ENCODE measurements around the gene SERINC5.

Gene SERINC5

GRCh38 chr5:80134876-80135275 lies 121.0 kb downstream of the SERINC5 start:
- Histone ChIP-seq H3K27me3 (replicated peaks; ENCODE audit: insufficient read depth, low read length) (no peaks in the 10 kb centered on the region), H3K4me2 (ENCODE audit: low read depth, low read length) (no peak overlapping the region), H3K9me2 (replicated peaks; ENCODE audit: insufficient read depth, low read length) (no peaks in the 10 kb centered on the region), H3K36me3 (replicated peaks; ENCODE audit: insufficient read depth, low read length) (no peaks in the 10 kb centered on the region), H3K9me3 (replicated peaks; ENCODE audit: insufficient read depth, low read length) (no peaks in the 10 kb centered on the region), H3K4me1 (ENCODE audit: low read length) (no peaks in the 10 kb centered on the region), H3K79me2 (ENCODE audit: low read length) (no peaks in the 10 kb centered on the region), H3F3A (ENCODE audit: insufficient read depth, low read length) (no peaks in the 10 kb centered on the region), H3K27ac (ENCODE audit: low read length) (no peak overlapping the region), H3K9ac (ENCODE audit: low read length) (no peak overlapping the region), H3K4me3 (ENCODE audit: low read length) (no peak overlapping the region), H4K20me1 (ENCODE audit: insufficient read depth, low read length) (no peaks in the 10 kb centered on the region), H2AFZ (ENCODE audit: low read length) (no peak overlapping the region)
- DNase-seq: no peak
- TF ChIP-seq EZH2 (optimal IDR thresholded peaks at IDR 0.05; ENCODE audit: low read depth, low read length) (no peak), EZH2phosphoT487 (IDR thresholded peaks at IDR 0.05; ENCODE audit: low read length) (no peak)
- TF ChIP-seq, protein P1, sequence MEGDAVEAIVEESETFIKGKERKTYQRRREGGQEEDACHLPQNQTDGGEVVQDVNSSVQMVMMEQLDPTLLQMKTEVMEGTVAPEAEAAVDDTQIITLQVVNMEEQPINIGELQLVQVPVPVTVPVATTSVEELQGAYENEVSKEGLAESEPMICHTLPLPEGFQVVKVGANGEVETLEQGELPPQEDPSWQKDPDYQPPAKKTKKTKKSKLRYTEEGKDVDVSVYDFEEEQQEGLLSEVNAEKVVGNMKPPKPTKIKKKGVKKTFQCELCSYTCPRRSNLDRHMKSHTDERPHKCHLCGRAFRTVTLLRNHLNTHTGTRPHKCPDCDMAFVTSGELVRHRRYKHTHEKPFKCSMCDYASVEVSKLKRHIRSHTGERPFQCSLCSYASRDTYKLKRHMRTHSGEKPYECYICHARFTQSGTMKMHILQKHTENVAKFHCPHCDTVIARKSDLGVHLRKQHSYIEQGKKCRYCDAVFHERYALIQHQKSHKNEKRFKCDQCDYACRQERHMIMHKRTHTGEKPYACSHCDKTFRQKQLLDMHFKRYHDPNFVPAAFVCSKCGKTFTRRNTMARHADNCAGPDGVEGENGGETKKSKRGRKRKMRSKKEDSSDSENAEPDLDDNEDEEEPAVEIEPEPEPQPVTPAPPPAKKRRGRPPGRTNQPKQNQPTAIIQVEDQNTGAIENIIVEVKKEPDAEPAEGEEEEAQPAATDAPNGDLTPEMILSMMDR (IDR thresholded peaks at IDR 0.05; ENCODE audit: low read length): no peak

- Histone ChIP-seq H4K20me1 (ENCODE audit: insufficient read depth, low read length) (no peaks in the 10 kb centered on the region), H3K4me3 (ENCODE audit: low read length) (no peak overlapping the region), H3K27me3 (replicated peaks; ENCODE audit: insufficient read depth, low read length) (no peaks in the 10 kb centered on the region), H3K27ac (ENCODE audit: low read length) (no peak overlapping the region), H3F3A (ENCODE audit: insufficient read depth, low read length) (no peaks in the 10 kb centered on the region), H3K9ac (ENCODE audit: low read length) (no peak overlapping the region), H3K4me2 (ENCODE audit: low read depth, low read length) (no peak overlapping the region), H3K9me2 (replicated peaks; ENCODE audit: insufficient read depth, low read length) (no peaks in the 10 kb centered on the region), H3K36me3 (replicated peaks; ENCODE audit: insufficient read depth, low read length) (no peaks in the 10 kb centered on the region), H3K4me1 (ENCODE audit: low read length) (peaks cover 6% of the 10 kb centered on the region; the same call in 1 of the 2 replicates), H3K79me2 (ENCODE audit: low read length) (no peaks in the 10 kb centered on the region), H2AFZ (ENCODE audit: low read length) (no peak overlapping the region), H3K9me3 (replicated peaks; ENCODE audit: insufficient read depth, low read length) (no peaks in the 10 kb centered on the region)
- no peak for TF ChIP-seq EZH2phosphoT487 (IDR thresholded peaks at IDR 0.05; ENCODE audit: low read length)
- TF ChIP-seq, protein P1 (IDR thresholded peaks at IDR 0.05; ENCODE audit: low read length): no peak
- no peak for TF ChIP-seq EZH2 (optimal IDR thresholded peaks at IDR 0.05; ENCODE audit: low read depth, low read length)
- DNase-seq: no peak
Observed at GRCh38 chr5:80129146-80129545, 126.7 kb downstream of the SERINC5 start.

GRCh38 chr5:80128141-80128540 lies 127.7 kb downstream of the SERINC5 start:
- no peak overlapping the region for H2AFZ ChIP-seq (ENCODE audit: low read length)

GRCh38 chr5:80127116-80127552 lies 128.7 kb downstream of the SERINC5 start:
- H3K4me3 ChIP-seq (ENCODE audit: low read length): no peak overlapping the region
- no peaks in the 10 kb centered on the region for H3K9me3 ChIP-seq (replicated peaks; ENCODE audit: insufficient read depth, low read length)
- no peak overlapping the region for H3K4me2 ChIP-seq (ENCODE audit: low read depth, low read length)
- H3K9ac ChIP-seq (ENCODE audit: low read length): no peak overlapping the region
- no peaks in the 10 kb centered on the region for H3K36me3 ChIP-seq (replicated peaks; ENCODE audit: insufficient read depth, low read length)
- no peaks in the 10 kb centered on the region for H3F3A ChIP-seq (ENCODE audit: insufficient read depth, low read length)
- H2AFZ ChIP-seq (ENCODE audit: low read length): no peak overlapping the region
- no peaks in the 10 kb centered on the region for H3K27me3 ChIP-seq (replicated peaks; ENCODE audit: insufficient read depth, low read length)
- H3K27ac ChIP-seq (ENCODE audit: low read length): no peak overlapping the region
- H3K9me2 ChIP-seq (replicated peaks; ENCODE audit: insufficient read depth, low read length): no peaks in the 10 kb centered on the region
- no peak for TF ChIP-seq EZH2 (optimal IDR thresholded peaks at IDR 0.05; ENCODE audit: low read depth, low read length)
- TF ChIP-seq EZH2phosphoT487 (IDR thresholded peaks at IDR 0.05; ENCODE audit: low read length): no peak
- TF ChIP-seq, protein P1 (IDR thresholded peaks at IDR 0.05; ENCODE audit: low read length): no peak
- no peak for DNase-seq
- no peaks in the 10 kb centered on the region for H4K20me1 ChIP-seq (ENCODE audit: insufficient read depth, low read length)
- H3K79me2 ChIP-seq (ENCODE audit: low read length): no peaks in the 10 kb centered on the region
- peaks cover 6% of the 10 kb centered on the region; the same call in 1 of the 2 replicates for H3K4me1 ChIP-seq (ENCODE audit: low read length)

More at GRCh38 chr5:80128141-80128540, 127.7 kb downstream of the SERINC5 start:
- H4K20me1 ChIP-seq (ENCODE audit: insufficient read depth, low read length): no peaks in the 10 kb centered on the region
- no peaks in the 10 kb centered on the region for H3K9me2 ChIP-seq (replicated peaks; ENCODE audit: insufficient read depth, low read length)
- no peak for TF ChIP-seq EZH2phosphoT487 (IDR thresholded peaks at IDR 0.05; ENCODE audit: low read length)
- H3K36me3 ChIP-seq (replicated peaks; ENCODE audit: insufficient read depth, low read length): no peaks in the 10 kb centered on the region
- H3K79me2 ChIP-seq (ENCODE audit: low read length): no peaks in the 10 kb centered on the region
- no peak overlapping the region for H3K4me3 ChIP-seq (ENCODE audit: low read length)
- no peak overlapping the region for H3K4me2 ChIP-seq (ENCODE audit: low read depth, low read length)
- H3K9me3 ChIP-seq (replicated peaks; ENCODE audit: insufficient read depth, low read length): no peaks in the 10 kb centered on the region
- peaks cover 6% of the 10 kb centered on the region; the same call in 1 of the 2 replicates for H3K4me1 ChIP-seq (ENCODE audit: low read length)
- H3K9ac ChIP-seq (ENCODE audit: low read length): no peak overlapping the region
- no peak for DNase-seq
- no peak overlapping the region for H3K27ac ChIP-seq (ENCODE audit: low read length)
- no peaks in the 10 kb centered on the region for H3K27me3 ChIP-seq (replicated peaks; ENCODE audit: insufficient read depth, low read length)
- H3F3A ChIP-seq (ENCODE audit: insufficient read depth, low read length): no peaks in the 10 kb centered on the region

Data from MM.1S (cell line).